PC-3 (cell line): ENCODE measurements around the gene CMTM7. TPM values are rescaled to one million over a fixed set of nuclear protein-coding genes. Genes with fewer than 3 reads are reported as not detected.

Experiments
- ATAC-seq: fragments of 200-7000 bp; cut with Tn5 transposase; 2 replicates; pipeline ENCODE4 v1.9.1; 2020; ENCODE audit warnings: mild to moderate bottlenecking, moderate library complexity
- BruUV-seq: library from RNA; stranded (reverse); fragments of 400-500 nt; replicated peaks from 2 replicates; lab custom pipeline; 2021; lab: Mats Ljungman, UMichigan
- CTCF ChIA-PET: fragments of 300-600 bp; sonication (Branson Sonifier 250); formaldehyde crosslinking; loops from one replicate; lab custom pipeline; 2022; ENCODE audit warnings: antibody characterized with exemption; lab: Charles Lee
- POLR2A ChIA-PET: fragments of 300-600 bp; sonication (Branson Sonifier 250); formaldehyde crosslinking; loops from one replicate; lab custom pipeline; 2022; ENCODE audit warnings: antibody characterized with exemption; ENCODE audit not compliant: unreplicated experiment; lab: Charles Lee
- DNase-seq: peaks from one replicate; pipeline ENCODE4 v3.0.0-alpha.2; 2015
- H2AFZ ChIP-seq: fragments of 300-600 bp; sonication (generic); 2 replicates; pipeline ENCODE4 v1.6.0; 2016; ENCODE audit warnings: antibody characterized with exemption, low read length
- H3F3A ChIP-seq: fragments of 300-600 bp; sonication (generic); one replicate; pipeline ENCODE4 v1.6.0; 2017; ENCODE audit warnings: antibody characterized with exemption, low read length, control low read depth, mild to moderate bottlenecking; ENCODE audit not compliant: unreplicated experiment
- H3K27ac ChIP-seq: fragments of 300-600 bp; sonication (generic); 2 replicates; pipeline ENCODE4 v1.5.1; 2016; ENCODE audit warnings: mild to moderate bottlenecking, low read length
- H3K27me3 ChIP-seq: fragments of 300-600 bp; sonication (generic); 2 replicates; pipeline ENCODE4 v1.6.1; 2016; ENCODE audit warnings: low read length, mixed read lengths
- H3K36me3 ChIP-seq: fragments of 300-600 bp; sonication (generic); 2 replicates; pipeline ENCODE4 v1.6.1; 2016; ENCODE audit warnings: low read depth, mixed run types, low read length, mixed read lengths
- H3K4me1 ChIP-seq: fragments of 300-600 bp; sonication (generic); 2 replicates; pipeline ENCODE4 v1.5.1; 2016; ENCODE audit warnings: low read length; ENCODE audit not compliant: insufficient read depth
- H3K4me2 ChIP-seq: fragments of 300-600 bp; sonication (generic); 2 replicates; pipeline ENCODE4 v1.6.0; 2016; ENCODE audit warnings: low read length
- H3K4me3 ChIP-seq: fragments of 300-600 bp; sonication (generic); 2 replicates; pipeline ENCODE4 v1.5.1; 2016; ENCODE audit warnings: mild to moderate bottlenecking, low read length, mixed read lengths
- H3K79me2 ChIP-seq: fragments of 300-600 bp; sonication (generic); 2 replicates; pipeline ENCODE4 v1.6.1; 2017; ENCODE audit warnings: low read length, mixed read lengths
- H3K9ac ChIP-seq: fragments of 300-600 bp; sonication (generic); 2 replicates; pipeline ENCODE4 v1.6.0; 2016; ENCODE audit warnings: mild to moderate bottlenecking, low read length
- H3K9me2 ChIP-seq: fragments of 300-600 bp; sonication (generic); replicated peaks from 2 replicates; pipeline ENCODE4 v1.6.1; 2016; ENCODE audit warnings: mixed run types, low read length, mixed read lengths
- H3K9me3 ChIP-seq: fragments of 300-600 bp; sonication (generic); 2 replicates; pipeline ENCODE4 v1.6.1; 2016; ENCODE audit warnings: low read length, mixed read lengths
- H4K20me1 ChIP-seq: fragments of 300-600 bp; sonication (generic); 2 replicates; pipeline ENCODE4 v1.6.1; 2016; ENCODE audit warnings: low read length, mixed read lengths
- EZH2 ChIP-seq: fragments of 300-600 bp; sonication (generic); IDR thresholded peaks from one replicate; pipeline ENCODE4 v1.6.1; 2017; ENCODE audit warnings: antibody characterized with exemption, mild to moderate bottlenecking, low read length; ENCODE audit not compliant: unreplicated experiment
- EZH2phosphoT487 ChIP-seq: fragments of 300-600 bp; sonication (generic); IDR thresholded peaks from 2 replicates; pipeline ENCODE4 v1.6.1; 2018; ENCODE audit warnings: mild to moderate bottlenecking, antibody characterized with exemption, low read length, borderline replicate concordance
- intact Hi-C: fragments of 100-400 bp; cut with micrococcal nuclease; formaldehyde crosslinking; loops from 2 replicates; pipeline ENCODE4 v1.9.0; 2023
- total RNA-seq: library from RNA; depleted of rRNA; stranded (reverse); fragments of >200 nt; gene quantifications from 2 replicates; pipeline ENCODE4 v1.2.3, GENCODE V29; 2014
- TF ChIP-seq, protein P1 (sequence below): fragments of 300-600 bp; sonication (generic); conservative IDR thresholded peaks from 2 replicates; pipeline ENCODE4 v1.5.1; 2017; ENCODE audit warnings: antibody characterized with exemption, low read depth, mild to moderate bottlenecking, low read length

CMTM7 gene
- total RNA-seq, 1 experiment from 2014 or later, result 37.1 TPM

DNA sequence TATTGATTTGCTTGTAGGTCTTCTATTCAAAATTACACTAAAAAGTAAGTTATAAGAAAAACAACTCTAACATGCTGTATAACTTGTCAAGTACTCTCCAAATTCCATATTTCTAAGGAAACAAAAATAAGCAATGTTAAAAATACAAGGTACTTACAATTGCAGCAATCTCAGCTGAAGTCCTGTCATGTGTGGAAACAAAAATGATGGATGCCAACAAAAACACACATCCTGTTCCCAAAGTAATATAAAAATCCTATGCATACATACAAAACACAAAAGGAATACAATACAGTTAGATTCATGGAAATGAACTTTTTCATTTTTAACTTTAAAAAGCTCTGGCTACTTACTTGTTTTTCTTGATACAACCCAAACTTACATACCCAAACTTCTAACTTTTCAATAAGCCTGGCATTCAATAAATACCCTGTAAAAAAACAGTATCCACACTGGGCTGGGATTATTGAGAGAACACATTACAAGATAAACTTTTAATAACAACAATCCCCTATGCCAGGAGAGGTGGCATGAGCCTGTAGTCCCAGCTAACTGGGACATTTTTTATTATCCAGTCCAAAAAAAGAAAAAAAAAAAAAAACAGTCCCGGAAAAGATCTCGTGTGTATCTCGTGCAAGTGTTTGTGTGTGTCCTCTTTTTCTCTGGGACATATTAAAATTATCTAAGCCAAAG is 96.3 kb downstream of the CMTM7 start:
- CTCF ChIA-PET, result no interaction called here
- H3K36me3 ChIP-seq, result no peaks in the 10 kb centered on the region; the same call in 1 of the 2 replicates
- TF ChIP-seq, protein P1, sequence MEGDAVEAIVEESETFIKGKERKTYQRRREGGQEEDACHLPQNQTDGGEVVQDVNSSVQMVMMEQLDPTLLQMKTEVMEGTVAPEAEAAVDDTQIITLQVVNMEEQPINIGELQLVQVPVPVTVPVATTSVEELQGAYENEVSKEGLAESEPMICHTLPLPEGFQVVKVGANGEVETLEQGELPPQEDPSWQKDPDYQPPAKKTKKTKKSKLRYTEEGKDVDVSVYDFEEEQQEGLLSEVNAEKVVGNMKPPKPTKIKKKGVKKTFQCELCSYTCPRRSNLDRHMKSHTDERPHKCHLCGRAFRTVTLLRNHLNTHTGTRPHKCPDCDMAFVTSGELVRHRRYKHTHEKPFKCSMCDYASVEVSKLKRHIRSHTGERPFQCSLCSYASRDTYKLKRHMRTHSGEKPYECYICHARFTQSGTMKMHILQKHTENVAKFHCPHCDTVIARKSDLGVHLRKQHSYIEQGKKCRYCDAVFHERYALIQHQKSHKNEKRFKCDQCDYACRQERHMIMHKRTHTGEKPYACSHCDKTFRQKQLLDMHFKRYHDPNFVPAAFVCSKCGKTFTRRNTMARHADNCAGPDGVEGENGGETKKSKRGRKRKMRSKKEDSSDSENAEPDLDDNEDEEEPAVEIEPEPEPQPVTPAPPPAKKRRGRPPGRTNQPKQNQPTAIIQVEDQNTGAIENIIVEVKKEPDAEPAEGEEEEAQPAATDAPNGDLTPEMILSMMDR, result no peak
- TF ChIP-seq EZH2phosphoT487 (no peak), EZH2 (no peak)
- 0 out of 2 replicates have a peak, but pooled peaks cover 6% of the 10 kb centered on the region for H3K79me2 ChIP-seq
- H3K4me2 ChIP-seq, result no peak overlapping the region
- no peaks in the 10 kb centered on the region for H3K27me3 ChIP-seq
- no peak overlapping the region for H2AFZ ChIP-seq
- H3K27ac ChIP-seq, result no peak overlapping the region
- H3K9ac ChIP-seq, result no peak overlapping the region
- no peak overlapping the region for H3K4me3 ChIP-seq
- ATAC-seq (no peak), DNase-seq (no peak)
- no peaks in the 10 kb centered on the region for H3F3A ChIP-seq
- no peaks in the 10 kb centered on the region for H3K9me2 ChIP-seq
- no peaks in the 10 kb centered on the region for H4K20me1 ChIP-seq
- BruUV-seq, result no TSS peak
- H3K9me3 ChIP-seq, result no peaks in the 10 kb centered on the region
- H3K4me1 ChIP-seq, result no peaks in the 10 kb centered on the region
- intact Hi-C loops, result no loop called here
- POLR2A ChIA-PET, result no interaction called here

DNA sequence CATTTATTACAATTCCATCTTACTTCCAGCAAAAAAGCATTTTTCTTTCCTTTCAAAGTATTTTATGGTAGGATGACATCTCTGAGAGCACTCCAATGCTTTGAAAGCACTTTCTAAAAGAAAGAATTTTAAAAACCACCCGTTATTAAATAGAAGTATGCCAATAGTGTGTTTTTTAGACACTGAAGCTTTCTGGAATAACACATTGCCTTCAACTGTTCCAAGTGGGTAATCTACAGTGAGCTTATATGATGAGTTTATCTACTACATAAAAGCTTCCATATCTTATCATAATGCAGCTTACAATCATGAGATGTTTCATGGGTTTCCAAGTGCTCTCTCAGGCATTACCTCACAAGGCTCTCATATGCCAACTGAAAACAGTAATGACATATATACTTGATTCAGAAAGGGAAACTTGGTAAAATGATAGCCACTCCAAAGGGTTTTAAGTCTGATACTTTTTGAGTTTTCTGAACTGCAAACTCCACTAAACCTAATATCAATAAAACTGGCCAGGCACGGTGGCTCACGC is 96.9 kb downstream of the CMTM7 start:
- H3K36me3 ChIP-seq, result no peaks in the 10 kb centered on the region; the same call in 1 of the 2 replicates
- H2AFZ ChIP-seq, result no peak overlapping the region
- ATAC-seq (no peak), DNase-seq (no peak)
- 0 out of 2 replicates have a peak, but pooled peaks cover 8% of the 10 kb centered on the region for H3K79me2 ChIP-seq
- intact Hi-C loops, result no loop called here
- H3F3A ChIP-seq, result no peaks in the 10 kb centered on the region
- no peak overlapping the region for H3K4me3 ChIP-seq
- H3K4me1 ChIP-seq, result no peaks in the 10 kb centered on the region
- TF ChIP-seq, protein P1, result no peak
- TF ChIP-seq EZH2phosphoT487 (no peak), EZH2 (no peak)
- H3K9me3 ChIP-seq, result no peaks in the 10 kb centered on the region
- H3K9ac ChIP-seq, result no peak overlapping the region
- H3K27me3 ChIP-seq, result no peaks in the 10 kb centered on the region
- CTCF ChIA-PET, result no interaction called here
- H3K9me2 ChIP-seq, result no peaks in the 10 kb centered on the region
- no peak overlapping the region for H3K4me2 ChIP-seq
- no peak overlapping the region for H3K27ac ChIP-seq
- no TSS peak for BruUV-seq
- POLR2A ChIA-PET, result no interaction called here
- H4K20me1 ChIP-seq, result no peaks in the 10 kb centered on the region
